Lung (tissue), 12 donors: ENCODE results near the gene TTPAL. TPM values are rescaled to one million over a fixed set of nuclear protein-coding genes. Genes with fewer than 3 reads are reported as not detected.

Source experiments
- ATAC-seq: fragments of 200-7000 bp; cut with Tn5 transposase; one replicate; pipeline ENCODE4 v1.9.1; 2020; ENCODE audit warnings: moderate number of reproducible peaks; ENCODE audit not compliant: insufficient read depth, low FRiP score
- DNase-seq, 3 donors: peaks; one replicate each; pipeline ENCODE4 v3.0.0-alpha.2; 2013 to 2017
- H3K27ac ChIP-seq, 2 donors: one replicate each; pipeline ENCODE4 v1.5.1; 2013; ENCODE audit warnings: mild to moderate bottlenecking in 2 of 2, moderate library complexity in 2 of 2, control low read depth in 1 of 2, inconsistent platforms in 1 of 2, low read depth in 1 of 2, low read length in 1 of 2
- H3K27me3 ChIP-seq, 3 donors: one replicate each; pipeline ENCODE4 v1.5.1; 2013; ENCODE audit warnings: low read length in 2 of 3; ENCODE audit not compliant: control insufficient read depth in 3 of 3, insufficient read depth in 3 of 3
- H3K36me3 ChIP-seq, 4 donors: one replicate each; pipeline ENCODE4 v1.5.1; 2013; ENCODE audit warnings: low read length in 4 of 4, mild to moderate bottlenecking in 1 of 4, moderate library complexity in 1 of 4; ENCODE audit not compliant: control insufficient read depth in 4 of 4, insufficient read depth in 4 of 4
- H3K4me1 ChIP-seq, 5 donors: one replicate each; pipeline ENCODE4 v1.5.1; 2013; ENCODE audit warnings: low read length in 5 of 5, mild to moderate bottlenecking in 2 of 5, moderate library complexity in 1 of 5; ENCODE audit not compliant: control insufficient read depth in 5 of 5, insufficient read depth in 5 of 5
- H3K4me3 ChIP-seq: one replicate; pipeline ENCODE4 v1.5.1; 2013; ENCODE audit warnings: mild to moderate bottlenecking, control low read depth, moderate library complexity
- H3K9ac ChIP-seq, 2 donors: one replicate each; pipeline ENCODE4 v1.5.1; 2013; ENCODE audit warnings: low read length in 2 of 2, control low read depth in 1 of 2; ENCODE audit not compliant: insufficient read depth in 1 of 2
- H3K9me3 ChIP-seq, 4 donors: one replicate each; pipeline ENCODE4 v1.5.1; 2013; ENCODE audit warnings: low read length in 3 of 4, mild to moderate bottlenecking in 1 of 4, moderate library complexity in 1 of 4; ENCODE audit not compliant: control insufficient read depth in 4 of 4, insufficient read depth in 3 of 4
- WGBS, 2 donors: extraction: QIAGEN DNeasy Blood & Tissue Kit; methylation state at CpG; one replicate each; pipeline ENCODE4 v1.1.7; 2013; 5-methylcytosine and 5-hydroxymethylcytosine counted together
- polyA plus RNA-seq, 2 donors: library from polyadenylated mRNA; stranded (reverse); fragments of 200-250 nt; gene quantifications; one replicate each; pipeline ENCODE4 v1.2.1, GENCODE V29; 2013
- total RNA-seq, 2 donors: library from RNA; depleted of rRNA in 1 of 2; stranded (reverse); fragments of >200 nt in 1 of 2; gene quantifications; one replicate each; pipeline ENCODE4 v1.2.1, GENCODE V29; 2014 to 2021
- TF ChIP-seq, protein P1 (sequence below): IDR thresholded peaks from 2 replicates; pipeline ENCODE4 v1.5.1; 2012; ENCODE audit warnings: mild to moderate bottlenecking; ENCODE audit errors: control extremely low read depth, extremely low read depth
- donor health status: control.
- donor health status: control.
- donor health status: Bipolar disorder and iron deficiency.
- donor health status: healthy.
- donor health status: DM: yes; HTN: yes; CAD: no.

Gene TTPAL
- total and polyA plus RNA-seq, 4 donors = 3.2 to 13.8 (median 6.2) TPM

DNA sequence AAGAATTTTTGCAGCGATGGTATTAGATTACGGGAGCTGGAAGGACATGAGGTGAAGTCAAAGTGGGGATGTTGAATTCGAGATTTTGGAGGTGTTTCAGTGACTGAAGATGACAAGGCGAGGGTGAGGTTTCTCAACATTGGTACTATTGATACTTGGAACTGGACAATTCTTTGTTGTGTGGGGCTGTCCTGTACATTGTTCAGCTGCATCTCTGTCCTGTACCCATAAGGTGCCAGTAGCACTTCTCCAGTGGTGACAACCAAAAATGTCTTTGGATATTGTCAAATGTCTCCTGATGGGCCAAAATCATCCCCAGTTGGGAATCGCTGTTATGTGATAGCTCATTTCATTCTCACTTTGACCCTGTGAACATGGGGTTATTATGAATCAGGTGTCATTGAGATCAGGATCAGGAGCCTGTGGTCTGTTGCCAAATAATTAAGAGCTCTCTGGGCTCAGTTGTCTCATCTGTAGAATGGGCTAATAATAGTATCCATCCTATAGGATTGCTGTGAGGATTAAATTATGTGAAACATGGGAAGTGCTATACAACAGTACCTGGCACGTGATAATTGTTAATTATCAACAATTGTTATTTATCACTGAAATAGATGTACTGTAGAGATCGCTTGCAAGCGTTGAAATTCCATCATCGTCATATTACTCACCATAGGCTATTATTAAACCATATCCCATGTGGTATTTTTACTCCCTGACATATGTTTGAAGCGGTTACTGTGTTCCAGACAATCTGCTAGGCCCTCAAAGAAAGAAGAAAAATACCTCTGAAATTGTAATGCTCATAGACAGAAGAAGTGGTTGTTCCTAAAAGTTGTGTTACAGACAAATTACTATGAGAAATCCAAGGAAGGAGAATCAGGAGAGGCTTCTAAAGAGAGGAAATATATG, 48.5 kb upstream of the TTPAL start:
- DNase-seq = no peak
- Histone ChIP-seq H3K4me1 (peaks cover 0 to 3% (median 0%) of the 10 kb centered on the region in 5 donors), H3K27me3 (peaks cover 0 to 6% (median 0%) of the 10 kb centered on the region in 3 donors), H3K27ac (no peak overlapping the region), H3K4me3 (no peak overlapping the region), H3K36me3 (no peaks in the 10 kb centered on the region), H3K9ac (no peak overlapping the region), H3K9me3 (no peaks in the 10 kb centered on the region)
- ATAC-seq = no peak
- 79 to 82% methylated on average over 10 of the region's 10 CpGs for WGBS, 2 donors
- TF ChIP-seq, protein P1, sequence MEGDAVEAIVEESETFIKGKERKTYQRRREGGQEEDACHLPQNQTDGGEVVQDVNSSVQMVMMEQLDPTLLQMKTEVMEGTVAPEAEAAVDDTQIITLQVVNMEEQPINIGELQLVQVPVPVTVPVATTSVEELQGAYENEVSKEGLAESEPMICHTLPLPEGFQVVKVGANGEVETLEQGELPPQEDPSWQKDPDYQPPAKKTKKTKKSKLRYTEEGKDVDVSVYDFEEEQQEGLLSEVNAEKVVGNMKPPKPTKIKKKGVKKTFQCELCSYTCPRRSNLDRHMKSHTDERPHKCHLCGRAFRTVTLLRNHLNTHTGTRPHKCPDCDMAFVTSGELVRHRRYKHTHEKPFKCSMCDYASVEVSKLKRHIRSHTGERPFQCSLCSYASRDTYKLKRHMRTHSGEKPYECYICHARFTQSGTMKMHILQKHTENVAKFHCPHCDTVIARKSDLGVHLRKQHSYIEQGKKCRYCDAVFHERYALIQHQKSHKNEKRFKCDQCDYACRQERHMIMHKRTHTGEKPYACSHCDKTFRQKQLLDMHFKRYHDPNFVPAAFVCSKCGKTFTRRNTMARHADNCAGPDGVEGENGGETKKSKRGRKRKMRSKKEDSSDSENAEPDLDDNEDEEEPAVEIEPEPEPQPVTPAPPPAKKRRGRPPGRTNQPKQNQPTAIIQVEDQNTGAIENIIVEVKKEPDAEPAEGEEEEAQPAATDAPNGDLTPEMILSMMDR = no peak

DNA sequence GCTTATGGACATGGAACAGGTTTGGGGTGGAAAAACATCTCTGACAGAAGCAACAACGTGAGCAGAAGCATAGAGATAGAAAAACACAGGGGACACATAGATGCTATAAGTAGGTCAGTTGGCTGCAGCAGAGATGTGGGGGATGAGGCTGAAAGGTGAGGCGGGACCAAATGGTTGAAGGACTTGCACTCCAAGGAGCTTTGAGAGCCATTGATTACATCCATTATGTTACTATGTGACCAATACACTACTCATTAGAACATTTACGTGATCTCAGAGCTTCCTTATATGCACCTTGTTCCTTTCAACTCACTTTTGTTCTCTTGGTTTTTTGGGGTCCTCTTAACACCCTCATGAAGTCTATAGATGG, 47.9 kb upstream of the TTPAL start:
- TF ChIP-seq, protein P1 = no peak
- Histone ChIP-seq H3K9ac (no peak overlapping the region), H3K27ac (no peak overlapping the region), H3K9me3 (no peaks in the 10 kb centered on the region), H3K4me3 (no peak overlapping the region), H3K36me3 (no peaks in the 10 kb centered on the region), H3K4me1 (peaks cover 0 to 3% (median 0%) of the 10 kb centered on the region in 5 donors), H3K27me3 (peaks cover 0 to 6% (median 0%) of the 10 kb centered on the region in 3 donors)
- 86 to 88% methylated on average over 3 of the region's 3 CpGs for WGBS, 2 donors
- no peak for DNase-seq
- no peak for ATAC-seq

DNA sequence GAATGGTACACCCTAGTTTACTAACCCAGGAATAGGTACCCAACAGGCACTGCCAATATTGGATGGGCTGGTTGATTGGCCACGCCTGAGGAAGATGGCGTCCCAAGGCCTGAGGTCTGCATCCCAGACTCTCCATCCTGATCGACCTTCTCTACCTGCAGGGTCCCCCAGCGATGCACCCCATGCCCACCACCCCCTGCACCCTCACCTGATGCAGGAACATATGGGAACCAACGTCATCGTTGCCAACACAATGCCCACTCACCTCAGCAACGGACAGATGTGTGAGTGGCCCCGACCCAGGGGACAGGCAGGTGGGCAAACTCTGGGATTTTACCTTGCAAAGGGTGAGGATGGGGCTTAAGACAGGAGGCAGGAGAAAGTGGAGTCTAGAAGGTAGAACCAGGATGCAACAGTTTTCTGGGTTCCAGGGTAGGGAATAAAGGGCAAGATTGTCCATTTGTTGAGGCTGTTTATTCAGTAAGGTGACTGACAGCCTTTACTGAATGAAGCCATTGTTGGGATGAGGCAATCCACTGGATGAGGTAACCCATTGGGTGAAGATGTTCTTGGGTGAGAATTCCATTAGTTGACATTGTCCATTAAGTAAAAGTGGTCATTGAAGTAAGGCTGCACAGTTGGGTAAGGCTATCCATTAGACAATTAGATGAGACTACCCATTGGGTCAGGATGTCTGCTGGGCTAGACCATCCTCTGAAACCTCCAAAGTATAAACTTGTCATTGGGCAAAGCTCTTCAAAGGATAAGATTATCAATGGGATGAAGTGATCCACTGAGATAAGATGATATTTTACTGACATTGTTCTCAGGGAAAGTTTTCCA, 47.3 kb upstream of the TTPAL start:
- Histone ChIP-seq H3K4me1 (peaks cover 0 to 3% (median 0%) of the 10 kb centered on the region in 5 donors), H3K27ac (no peak overlapping the region), H3K27me3 (peaks cover 0 to 6% (median 0%) of the 10 kb centered on the region in 3 donors), H3K4me3 (no peak overlapping the region), H3K9ac (no peak overlapping the region), H3K9me3 (no peaks in the 10 kb centered on the region), H3K36me3 (no peaks in the 10 kb centered on the region)
- TF ChIP-seq, protein P1 = no peak
- ATAC-seq (no peak), DNase-seq (no peak)
- 89 to 94% methylated on average over 8 of the region's 8 CpGs for WGBS, 2 donors
